HFFc6 (cell line): ENCODE results near the gene SOX5. TPM values are rescaled to one million over a fixed set of nuclear protein-coding genes. Genes with fewer than 3 reads are reported as not detected.

Experiments
- DNase-seq: peaks from one replicate; pipeline ENCODE4 v3.0.0-alpha.2; 2018
- H3K27ac Mint-ChIP-seq: 2 replicates; pipeline ENCODE4 v1.8.0; 2020; ENCODE audit warnings: mild to moderate bottlenecking, mixed read lengths
- H3K27me3 Mint-ChIP-seq: 2 replicates; pipeline ENCODE4 v1.8.0; 2021; ENCODE audit warnings: mild to moderate bottlenecking, moderate library complexity, mixed read lengths; ENCODE audit not compliant: insufficient read depth
- H3K36me3 Mint-ChIP-seq: 2 replicates; pipeline ENCODE4 v1.8.0; 2021; ENCODE audit warnings: low read depth, mixed read lengths
- H3K4me1 Mint-ChIP-seq: 2 replicates; pipeline ENCODE4 v1.8.0; 2020; ENCODE audit warnings: low read depth, mixed read lengths
- H3K4me3 Mint-ChIP-seq: 2 replicates; pipeline ENCODE4 v1.8.0; 2020; ENCODE audit warnings: mild to moderate bottlenecking, moderate library complexity, mixed read lengths
- H3K9me3 Mint-ChIP-seq: 2 replicates; pipeline ENCODE4 v1.8.0; 2020; ENCODE audit warnings: mild to moderate bottlenecking, mixed read lengths
- CTCF ChIP-seq: fragments of 200-600 bp; sonication (generic); IDR thresholded peaks from 2 replicates; pipeline ENCODE4 v1.5.0; 2021; ENCODE audit warnings: antibody characterized with exemption, mild to moderate bottlenecking
- total RNA-seq, 6 experiments: library from RNA; stranded (reverse); fragmentation: NEBNext Ultra II Directional; extraction: Animal tissue kit (Norgen Biotek cat#: 25700); gene quantifications; 2 replicates in 1 of 6; 3 replicates in 5 of 6; pipeline ENCODE4 v1.2.3, GENCODE V29; 2021

SOX5 gene
- total RNA-seq, 6 experiments from 2014 or later, result not detected

- no peak for TF ChIP-seq CTCF
- Mint-ChIP-seq H3K4me3 (no peak overlapping the region), H3K4me1 (no peaks in the 10 kb centered on the region), H3K27me3 (no peaks in the 10 kb centered on the region), H3K36me3 (no peaks in the 10 kb centered on the region), H3K9me3 (peaks cover 45% of the 10 kb centered on the region), H3K27ac (no peak overlapping the region)
- no peak for DNase-seq
These were observed 327.6 kb downstream of the SOX5 start for GRCh38 chr12:23621900-23622299.

GRCh38 chr12:23618718-23619117 is 330.8 kb downstream of the SOX5 start:
- H3K27ac Mint-ChIP-seq, result no peak overlapping the region
- no peak for TF ChIP-seq CTCF
- no peak overlapping the region for H3K4me3 Mint-ChIP-seq
- H3K4me1 Mint-ChIP-seq, result no peaks in the 10 kb centered on the region
- H3K27me3 Mint-ChIP-seq, result no peaks in the 10 kb centered on the region
- no peak for DNase-seq
- H3K9me3 Mint-ChIP-seq, result peaks cover 38% of the 10 kb centered on the region
- H3K36me3 Mint-ChIP-seq, result peaks cover 5% of the 10 kb centered on the region; the same call in 1 of the 2 replicates

- no peak for TF ChIP-seq CTCF
- Mint-ChIP-seq H3K27ac (no peak overlapping the region), H3K36me3 (peaks cover 5% of the 10 kb centered on the region; the same call in 1 of the 2 replicates), H3K9me3 (peaks cover 35% of the 10 kb centered on the region), H3K27me3 (no peaks in the 10 kb centered on the region), H3K4me3 (no peak overlapping the region), H3K4me1 (no peaks in the 10 kb centered on the region)
- DNase-seq, result no peak
These were observed 331.7 kb downstream of the SOX5 start for GRCh38 chr12:23617749-23618148.

GRCh38 chr12:23614280-23614679 is 335.2 kb downstream of the SOX5 start:
- no peaks in the 10 kb centered on the region for H3K27me3 Mint-ChIP-seq
- TF ChIP-seq CTCF, result no peak

GRCh38 chr12:23611320-23611719 is 338.1 kb downstream of the SOX5 start:
- no peak for DNase-seq
- no peaks in the 10 kb centered on the region for H3K4me1 Mint-ChIP-seq
- H3K27me3 Mint-ChIP-seq, result no peaks in the 10 kb centered on the region
- H3K4me3 Mint-ChIP-seq, result no peak overlapping the region
- peaks cover 4% of the 10 kb centered on the region; the same call in 1 of the 2 replicates for H3K36me3 Mint-ChIP-seq
- no peak overlapping the region for H3K27ac Mint-ChIP-seq
- H3K9me3 Mint-ChIP-seq, result peaks cover 35% of the 10 kb centered on the region
- TF ChIP-seq CTCF, result no peak

More at GRCh38 chr12:23614280-23614679, 335.2 kb downstream of the SOX5 start:
- Mint-ChIP-seq H3K9me3 (peaks cover 33% of the 10 kb centered on the region), H3K4me1 (no peaks in the 10 kb centered on the region), H3K4me3 (no peak overlapping the region), H3K27ac (no peak overlapping the region), H3K36me3 (peaks cover 5% of the 10 kb centered on the region; the same call in 1 of the 2 replicates)
- no peak for DNase-seq

GRCh38 chr12:23600919-23601318 is 348.6 kb downstream of the SOX5 start:
- Mint-ChIP-seq H3K27me3 (no peaks in the 10 kb centered on the region), H3K4me3 (no peak overlapping the region), H3K9me3 (peaks cover 47% of the 10 kb centered on the region), H3K36me3 (peaks cover 9% of the 10 kb centered on the region), H3K27ac (no peak overlapping the region), H3K4me1 (no peaks in the 10 kb centered on the region)
- DNase-seq, result no peak
- TF ChIP-seq CTCF, result no peak
